ENCODE measurements around the gene FAM200C. TPM values are rescaled to one million over a fixed set of nuclear protein-coding genes. Genes with fewer than 3 reads are reported as not detected.
A peak's percentile ranks its signal among the peaks of the same experiment; 100 is the strongest.

Gene FAM200C
- total RNA-seq, 2 donors from 2014 or later: 2.4 to 2.7 TPM

DNA sequence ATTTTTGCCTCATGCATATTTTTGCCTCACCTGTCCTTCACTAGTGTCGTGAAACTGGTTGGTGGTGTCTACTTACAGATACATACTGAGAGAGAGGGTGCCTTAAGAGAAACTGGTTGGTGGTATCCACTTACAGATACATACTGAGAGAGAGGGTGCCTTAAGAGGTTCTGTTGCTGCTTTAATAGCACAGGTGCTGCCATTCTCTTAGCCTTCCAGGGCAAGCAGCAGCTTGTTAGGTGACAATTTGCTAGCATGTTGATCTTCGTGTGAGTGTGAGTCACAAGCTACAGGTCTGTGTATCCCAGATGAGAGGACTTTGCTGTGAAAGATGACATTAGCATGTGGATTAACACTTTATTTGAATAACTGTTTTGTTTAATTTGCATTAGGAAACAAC is 23.2 kb upstream of the FAM200C start:
- peaks cover 48% of the 10 kb centered on the region for H3K4me1 Mint-ChIP-seq
- peak overlapping the region; percentile 86 for H3K4me3 Mint-ChIP-seq
- H3K27ac ChIP-seq (ENCODE audit: low read depth, low read length): no peak overlapping the region
- 53 to 83% methylated on average over 1 to 2 of the region's 2 CpGs for WGBS, 2 experiments (ENCODE audit: insufficient coverage in 1 of 2, insufficient read length in 1 of 2)
- H3K36me3 ChIP-seq (ENCODE audit: control insufficient read depth, insufficient read depth, low read length): peaks cover 26% of the 10 kb centered on the region
- H3K4me1 ChIP-seq (ENCODE audit: control insufficient read depth, insufficient read depth, low read length): peaks cover 15% of the 10 kb centered on the region
- H3K4me3 ChIP-seq (ENCODE audit: low read length): peak overlapping the region; percentile 94
- H3K27me3 Mint-ChIP-seq (ENCODE audit: insufficient read depth): no peaks in the 10 kb centered on the region
- H3K9me3 Mint-ChIP-seq: no peaks in the 10 kb centered on the region
- no peaks in the 10 kb centered on the region for H3K27me3 ChIP-seq (ENCODE audit: control insufficient read depth, insufficient read depth, low read length, poor library complexity, severe bottlenecking)
- H3K36me3 Mint-ChIP-seq (ENCODE audit: low read depth): peaks cover 15% of the 10 kb centered on the region
- no peak overlapping the region for H3K9ac ChIP-seq (ENCODE audit: extremely low read depth, low read length, poor library complexity, severe bottlenecking)
- H3K27ac Mint-ChIP-seq: peak overlapping the region; percentile 53
- no peaks in the 10 kb centered on the region for H3K9me3 ChIP-seq (ENCODE audit: control insufficient read depth, low read length)
- TF ChIP-seq CTCF (conservative IDR thresholded peaks at IDR 0.05): no peak
- DNase-seq: no peak

DNA sequence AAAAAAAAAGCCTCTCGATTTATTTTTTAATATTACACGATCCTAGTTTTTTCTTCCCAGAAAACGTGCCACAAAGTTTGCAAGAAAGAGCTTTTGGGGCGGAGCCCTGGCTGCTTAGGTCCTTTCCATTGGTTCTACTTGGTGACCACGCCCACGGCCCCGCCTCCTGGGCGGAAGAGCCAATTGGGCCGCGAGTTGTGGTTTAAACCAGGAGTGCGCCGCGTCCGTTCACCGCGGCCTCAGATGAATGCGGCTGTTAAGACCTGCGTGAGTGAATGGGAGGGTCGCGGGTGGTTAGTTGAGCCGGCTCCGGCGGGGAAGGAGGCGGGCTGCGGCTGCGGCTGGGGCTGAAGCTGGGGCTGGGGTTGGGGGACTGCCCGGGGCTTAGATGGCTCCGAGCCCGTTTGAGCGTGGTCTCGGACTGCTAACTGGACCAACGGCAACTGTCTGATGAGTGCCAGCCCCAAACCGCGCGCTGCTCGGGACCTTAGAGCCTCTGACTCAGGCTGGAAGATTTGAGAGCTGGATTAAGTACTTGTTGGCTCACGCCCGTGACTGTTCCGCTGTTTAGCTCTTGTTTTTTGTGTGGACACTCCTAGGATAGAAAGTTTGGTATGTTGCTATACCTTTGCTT is 21.9 kb upstream of the FAM200C start, which contains the start of gene PTTG1:
PTTG1 (plus strand) TSS at position 231 of the 634 bp plus-strand sequence. CDS start 458 bp downstream, outside the sequence.
- Mint-ChIP-seq H3K4me1 (peaks cover 55% of the 10 kb centered on the region), H3K27ac (peak within 1 kb of the TSS; percentile 92), H3K4me3 (peak within 1 kb of the TSS; percentile 86), H3K36me3 (ENCODE audit: low read depth) (peaks cover 8% of the 10 kb centered on the region), H3K27me3 (ENCODE audit: insufficient read depth) (no peaks in the 10 kb centered on the region), H3K9me3 (no peaks in the 10 kb centered on the region)
- peaks cover 15% of the 10 kb centered on the region for H3K36me3 ChIP-seq (ENCODE audit: control insufficient read depth, insufficient read depth, low read length)
- peak within 1 kb of the TSS; percentile 36 for H3K9ac ChIP-seq (ENCODE audit: extremely low read depth, low read length, poor library complexity, severe bottlenecking)
- 0% methylated on average over 27 to 39 of the region's 39 CpGs for WGBS, 2 experiments (ENCODE audit: insufficient coverage in 1 of 2, insufficient read length in 1 of 2)
- H3K27ac ChIP-seq (ENCODE audit: low read depth, low read length): no peak within 1 kb of the TSS
- peak within 1 kb of the TSS; percentile 94 for H3K4me3 ChIP-seq (ENCODE audit: low read length)
- no peaks in the 10 kb centered on the region for H3K9me3 ChIP-seq (ENCODE audit: control insufficient read depth, low read length)
- peak; percentile 98 for DNase-seq
- no peaks in the 10 kb centered on the region for H3K27me3 ChIP-seq (ENCODE audit: control insufficient read depth, insufficient read depth, low read length, poor library complexity, severe bottlenecking)
- TF ChIP-seq CTCF (conservative IDR thresholded peaks at IDR 0.05): no peak
- H3K4me1 ChIP-seq (ENCODE audit: control insufficient read depth, insufficient read depth, low read length): peaks cover 15% of the 10 kb centered on the region

DNA sequence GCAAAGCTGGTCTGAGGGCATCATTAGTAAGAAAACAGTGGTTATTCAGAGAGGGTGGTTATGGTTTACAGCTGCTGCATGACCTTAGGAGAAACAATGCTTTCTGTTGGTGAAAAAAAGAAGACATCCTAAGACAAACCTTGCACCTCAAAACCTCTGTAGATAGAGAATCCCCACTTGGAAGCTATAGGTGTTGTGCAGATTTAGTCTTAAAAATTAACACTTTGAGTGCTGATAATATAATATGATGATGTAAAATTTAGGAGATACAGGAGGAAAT is 20.4 kb upstream of the FAM200C start:
- H3K4me1 ChIP-seq (ENCODE audit: control insufficient read depth, insufficient read depth, low read length): peaks cover 15% of the 10 kb centered on the region
- no peak for DNase-seq
- H3K4me3 ChIP-seq (ENCODE audit: low read length): no peak overlapping the region
- Mint-ChIP-seq H3K4me1 (peaks cover 56% of the 10 kb centered on the region), H3K27me3 (ENCODE audit: insufficient read depth) (no peaks in the 10 kb centered on the region), H3K27ac (peak overlapping the region; percentile 98), H3K9me3 (no peaks in the 10 kb centered on the region), H3K36me3 (ENCODE audit: low read depth) (peaks cover 6% of the 10 kb centered on the region), H3K4me3 (peak overlapping the region; percentile 95)
- no peak for TF ChIP-seq CTCF (conservative IDR thresholded peaks at IDR 0.05)
- no peaks in the 10 kb centered on the region for H3K9me3 ChIP-seq (ENCODE audit: control insufficient read depth, low read length)
- no peak overlapping the region for H3K9ac ChIP-seq (ENCODE audit: extremely low read depth, low read length, poor library complexity, severe bottlenecking)
- peaks cover 9% of the 10 kb centered on the region for H3K36me3 ChIP-seq (ENCODE audit: control insufficient read depth, insufficient read depth, low read length)
- no peak overlapping the region for H3K27ac ChIP-seq (ENCODE audit: low read depth, low read length)
- no peaks in the 10 kb centered on the region for H3K27me3 ChIP-seq (ENCODE audit: control insufficient read depth, insufficient read depth, low read length, poor library complexity, severe bottlenecking)

All from endodermal cell (in vitro differentiated cells).